ENCODE results near the gene SH2D7.

The SH2D7 gene

GRCh38 chr15:78092261-78093041 lies at the start of gene SH2D7:
Gene SH2D7 (plus strand): TSS chr15:78092561. CDS start chr15:78092585, 24 bp downstream.
- DNase-seq (ENCODE audit: low read depth), result no peak

GRCh38 chr15:78044407-78045155 lies 47.8 kb upstream of the SH2D7 start:
- DNase-seq (ENCODE audit: low read depth), result no peak

GRCh38 chr15:78045189-78045588 lies 47.2 kb upstream of the SH2D7 start:
- no peak for DNase-seq (ENCODE audit: low read depth)

- DNase-seq (ENCODE audit: low read depth), result no peak
Observed at GRCh38 chr15:78046796-78047341, 45.5 kb upstream of the SH2D7 start.

GRCh38 chr15:78047761-78048627 lies 44.4 kb upstream of the SH2D7 start:
- no peak for DNase-seq (ENCODE audit: low read depth)

GRCh38 chr15:78048628-78048920 lies 43.8 kb upstream of the SH2D7 start:
- DNase-seq (ENCODE audit: low read depth), result no peak

- peak; percentile 46 for DNase-seq (ENCODE audit: low read depth)
Observed at GRCh38 chr15:78049691-78050440, 42.5 kb upstream of the SH2D7 start.

- no peak for DNase-seq (ENCODE audit: low read depth)
Observed at GRCh38 chr15:78050441-78050809, 41.9 kb upstream of the SH2D7 start.

GRCh38 chr15:78050826-78051225 lies 41.5 kb upstream of the SH2D7 start:
- DNase-seq (ENCODE audit: low read depth), result no peak

GRCh38 chr15:78051596-78051995 lies 40.8 kb upstream of the SH2D7 start:
- no peak for DNase-seq (ENCODE audit: low read depth)

GRCh38 chr15:78052001-78052401 lies 40.4 kb upstream of the SH2D7 start:
- no peak for DNase-seq (ENCODE audit: low read depth)

GRCh38 chr15:78052545-78052944 lies 39.8 kb upstream of the SH2D7 start:
- DNase-seq (ENCODE audit: low read depth), result no peak

- no peak for DNase-seq (ENCODE audit: low read depth)
Observed at GRCh38 chr15:78054518-78054917, 37.8 kb upstream of the SH2D7 start.

GRCh38 chr15:78054966-78055365 lies 37.4 kb upstream of the SH2D7 start:
- DNase-seq (ENCODE audit: low read depth), result no peak

GRCh38 chr15:78055919-78056713 lies 36.2 kb upstream of the SH2D7 start:
- no peak for DNase-seq (ENCODE audit: low read depth)

- DNase-seq (ENCODE audit: low read depth), result no peak
Observed at GRCh38 chr15:78056714-78057269, 35.6 kb upstream of the SH2D7 start.

GRCh38 chr15:78057803-78058202 lies 34.6 kb upstream of the SH2D7 start:
- DNase-seq (ENCODE audit: low read depth), result no peak

GRCh38 chr15:78058401-78058935 lies 33.9 kb upstream of the SH2D7 start:
- no peak for DNase-seq (ENCODE audit: low read depth)

- no peak for DNase-seq (ENCODE audit: low read depth)
Observed at GRCh38 chr15:78059110-78059839, 33.1 kb upstream of the SH2D7 start.

- no peak for DNase-seq (ENCODE audit: low read depth)
Observed at GRCh38 chr15:78060232-78060631, 32.1 kb upstream of the SH2D7 start.
